Measurements from ENCODE around the gene GPHN. TPM values are rescaled to one million over a fixed set of nuclear protein-coding genes. Genes with fewer than 3 reads are reported as not detected.
"Not testable (repeated sequence)": the region's sequence is repeated elsewhere in the genome, so short reads cannot be mapped to it uniquely, and the experiment has no call there.

GPHN gene
- total RNA-seq, 1 experiment from 2014 or later: 34.9 TPM

GRCh38 chr14:66572826-66573225 lies 64.9 kb downstream of the GPHN start:
- no peak for TF ChIP-seq CTCF (IDR thresholded peaks at IDR 0.05; ENCODE audit: unreplicated experiment)
- H3K4me3 Mint-ChIP-seq (ENCODE audit: low read depth, unreplicated experiment): no peak overlapping the region
- BruUV-seq (replicated peaks): no TSS peak
- intact Hi-C loops (cut with micrococcal nuclease; ENCODE audit: unreplicated experiment): no loop called here
- no peaks in the 10 kb centered on the region for H3K27me3 Mint-ChIP-seq (ENCODE audit: unreplicated experiment)
- CTCF ChIA-PET: no interaction called here
- peak overlapping the region; percentile 54 for H3K27ac Mint-ChIP-seq (ENCODE audit: unreplicated experiment)
- peaks cover 5% of the 10 kb centered on the region for H3K9me3 Mint-ChIP-seq (ENCODE audit: low read depth, unreplicated experiment)
- H3K36me3 Mint-ChIP-seq (ENCODE audit: insufficient read depth, unreplicated experiment): no peaks in the 10 kb centered on the region
- DNase-seq: no peak
- H3K4me1 Mint-ChIP-seq (ENCODE audit: low read depth, unreplicated experiment): peaks cover 11% of the 10 kb centered on the region

GRCh38 chr14:66575014-66575413 lies 67.1 kb downstream of the GPHN start:
- H3K27ac Mint-ChIP-seq (ENCODE audit: unreplicated experiment): no peak overlapping the region
- no peak overlapping the region for H3K4me3 Mint-ChIP-seq (ENCODE audit: low read depth, unreplicated experiment)
- peaks cover 7% of the 10 kb centered on the region for H3K9me3 Mint-ChIP-seq (ENCODE audit: low read depth, unreplicated experiment)
- peaks cover 11% of the 10 kb centered on the region for H3K4me1 Mint-ChIP-seq (ENCODE audit: low read depth, unreplicated experiment)
- DNase-seq: no peak
- H3K36me3 Mint-ChIP-seq (ENCODE audit: insufficient read depth, unreplicated experiment): no peaks in the 10 kb centered on the region
- no peak for TF ChIP-seq CTCF (IDR thresholded peaks at IDR 0.05; ENCODE audit: unreplicated experiment)
- no peaks in the 10 kb centered on the region for H3K27me3 Mint-ChIP-seq (ENCODE audit: unreplicated experiment)
- intact Hi-C loops (cut with micrococcal nuclease; ENCODE audit: unreplicated experiment): no loop called here
- CTCF ChIA-PET: no interaction called here
- BruUV-seq (replicated peaks): no TSS peak

GRCh38 chr14:66575939-66576338 lies 68.0 kb downstream of the GPHN start:
- Mint-ChIP-seq H3K27ac (ENCODE audit: unreplicated experiment) (no peak overlapping the region), H3K4me3 (ENCODE audit: low read depth, unreplicated experiment) (no peak overlapping the region), H3K9me3 (ENCODE audit: low read depth, unreplicated experiment) (peaks cover 7% of the 10 kb centered on the region), H3K36me3 (ENCODE audit: insufficient read depth, unreplicated experiment) (no peaks in the 10 kb centered on the region), H3K4me1 (ENCODE audit: low read depth, unreplicated experiment) (peaks cover 11% of the 10 kb centered on the region), H3K27me3 (ENCODE audit: unreplicated experiment) (no peaks in the 10 kb centered on the region)
- CTCF ChIA-PET: interaction anchor here (0.6 kb wide), 2 partner anchors 929 to 1893 kb away, joined by 3 to 4 read pairs; no protein-coding TSS in a partner anchor
- TF ChIP-seq CTCF (IDR thresholded peaks at IDR 0.05; ENCODE audit: unreplicated experiment): no peak
- DNase-seq: no peak
- no TSS peak for BruUV-seq (replicated peaks)
- intact Hi-C loops (cut with micrococcal nuclease; ENCODE audit: unreplicated experiment): no loop called here

- H3K4me1 Mint-ChIP-seq (ENCODE audit: low read depth, unreplicated experiment); intact Hi-C loops (cut with micrococcal nuclease; ENCODE audit: unreplicated experiment); H3K36me3 Mint-ChIP-seq (ENCODE audit: insufficient read depth, unreplicated experiment); H3K27ac Mint-ChIP-seq (ENCODE audit: unreplicated experiment); BruUV-seq (replicated peaks); H3K4me3 Mint-ChIP-seq (ENCODE audit: low read depth, unreplicated experiment); DNase-seq; H3K27me3 Mint-ChIP-seq (ENCODE audit: unreplicated experiment); CTCF ChIA-PET: not testable (repeated sequence)
- H3K9me3 Mint-ChIP-seq (ENCODE audit: low read depth, unreplicated experiment): peaks cover 15% of the 10 kb centered on the region
Measured at GRCh38 chr14:66587753-66588152, 79.8 kb downstream of the GPHN start.

- CTCF ChIA-PET: no interaction called here
- intact Hi-C loops (cut with micrococcal nuclease; ENCODE audit: unreplicated experiment): no loop called here
- TF ChIP-seq CTCF (IDR thresholded peaks at IDR 0.05; ENCODE audit: unreplicated experiment): no peak
- H3K27me3 Mint-ChIP-seq (ENCODE audit: unreplicated experiment): no peaks in the 10 kb centered on the region
- H3K4me3 Mint-ChIP-seq (ENCODE audit: low read depth, unreplicated experiment): no peak overlapping the region
- DNase-seq: no peak
- H3K4me1 Mint-ChIP-seq (ENCODE audit: low read depth, unreplicated experiment): no peaks in the 10 kb centered on the region
- no peaks in the 10 kb centered on the region for H3K36me3 Mint-ChIP-seq (ENCODE audit: insufficient read depth, unreplicated experiment)
- peaks cover 2% of the 10 kb centered on the region for H3K9me3 Mint-ChIP-seq (ENCODE audit: low read depth, unreplicated experiment)
- no TSS peak for BruUV-seq (replicated peaks)
- H3K27ac Mint-ChIP-seq (ENCODE audit: unreplicated experiment): no peak overlapping the region
Measured at GRCh38 chr14:66595394-66595793, 87.4 kb downstream of the GPHN start.

All from Calu3 (cell line).